Naive thymus-derived CD8-positive, alpha-beta T cell (primary cell): Measurements from ENCODE around the gene CYB5R3. TPM values are rescaled to one million over a fixed set of nuclear protein-coding genes. Genes with fewer than 3 reads are reported as not detected.

Experiments used
- ATAC-seq, 2 donors: fragments of 150-1000 bp; cut with Tn5 transposase in 1 of 2; sonication (Bioruptor Pico), chemical (Tn5 transposase) in 1 of 2; 1 replicate in 1 of 2; 2 replicates in 1 of 2; pipeline ENCODE4 v1.10.0; 2021; ENCODE audit warnings: mild to moderate bottlenecking in 2 of 2, moderate library complexity in 2 of 2
- POLR2A ChIA-PET: fragments of 350-600 bp; sonication (Branson Sonifier 250); formaldehyde crosslinking; loops from one replicate; lab custom pipeline; 2021; ENCODE audit warnings: antibody characterized with exemption; lab: Charles Lee
- DNase-seq, 10 donors: peaks; one replicate each; pipeline versions ENCODE4 v3.0.0 to v3.0.0-alpha.2; 2020 to 2022
- H3K27ac Mint-ChIP-seq, 10 donors: one replicate each; pipeline ENCODE4 v1.8.0; 2020 to 2022; ENCODE audit warnings: mild to moderate bottlenecking in 10 of 10, mixed read lengths in 10 of 10, moderate library complexity in 4 of 10, inconsistent platforms in 1 of 10
- H3K27me3 Mint-ChIP-seq, 5 donors: one replicate each; pipeline ENCODE4 v1.8.0; 2021 to 2022; ENCODE audit warnings: mixed read lengths in 5 of 5
- H3K36me3 Mint-ChIP-seq, 3 donors: one replicate each; pipeline ENCODE4 v1.8.0; 2020 to 2022; ENCODE audit warnings: mixed read lengths in 3 of 3, mild to moderate bottlenecking in 2 of 3, inconsistent platforms in 1 of 3
- H3K4me1 Mint-ChIP-seq, 4 donors: one replicate each; pipeline ENCODE4 v1.8.0; 2021 to 2022; ENCODE audit warnings: mixed read lengths in 4 of 4
- H3K4me3 Mint-ChIP-seq, 10 donors: one replicate each; pipeline ENCODE4 v1.8.0; 2020 to 2022; ENCODE audit warnings: mild to moderate bottlenecking in 10 of 10, mixed read lengths in 10 of 10, moderate library complexity in 6 of 10, inconsistent platforms in 1 of 10
- H3K9me3 Mint-ChIP-seq, 9 donors: one replicate each; pipeline ENCODE4 v1.8.0; 2020 to 2022; ENCODE audit warnings: mixed read lengths in 9 of 9, mild to moderate bottlenecking in 3 of 9, inconsistent platforms in 1 of 9, moderate library complexity in 1 of 9
- polyA plus RNA-seq, 3 donors: library from polyadenylated mRNA; unstranded; fragments of 300-500 nt; fragmentation: Illumina TruSeq; gene quantifications; one replicate each; pipeline ENCODE4 v1.2.3, GENCODE V29; 2021
- total RNA-seq, 8 experiments: library from RNA in 2 of 8; stranded (reverse) in 2 of 8; gene quantifications; one replicate each; pipeline ENCODE4 v1.2.3 and lab custom pipeline; 2021 to 2026

CYB5R3 gene
- total and polyA plus RNA-seq, 5 experiments from 2014 or later: 34.7 to 70.2 (median 37.1) TPM

GRCh38 chr22:42602470-42602869 is 46.7 kb downstream of the CYB5R3 start:
- Mint-ChIP-seq H3K27me3 (no peaks in the 10 kb centered on the region), H3K4me1 (peaks cover 17 to 52% (median 39%) of the 10 kb centered on the region in 4 donors), H3K4me3 (no peak overlapping the region), H3K27ac (peak overlapping the region in 5 of 10 donors; percentile 17 to 59 (median 35)), H3K9me3 (peaks cover 0 to 1% (median 0%) of the 10 kb centered on the region in 9 donors), H3K36me3 (peaks cover 4 to 84% (median 12%) of the 10 kb centered on the region in 3 donors)
- ATAC-seq: no peak
- no peak for DNase-seq
- POLR2A ChIA-PET: interaction anchor here (1.1 kb wide), 1 partner anchor 12 kb away, joined by 4 read pairs; the partner anchor contains the start of gene POLDIP3

- Mint-ChIP-seq H3K4me3 (no peak overlapping the region), H3K4me1 (peaks cover 17 to 52% (median 39%) of the 10 kb centered on the region in 4 donors), H3K36me3 (peaks cover 4 to 84% (median 14%) of the 10 kb centered on the region in 3 donors), H3K27ac (peak overlapping the region in 3 of 10 donors; percentile 11 to 81 (median 34)), H3K27me3 (no peaks in the 10 kb centered on the region), H3K9me3 (peaks cover 0 to 1% (median 0%) of the 10 kb centered on the region in 9 donors)
- ATAC-seq: no peak
- no peak for DNase-seq
- POLR2A ChIA-PET: interaction anchor here (1.1 kb wide), 1 partner anchor 12 kb away, joined by 4 read pairs; the partner anchor contains the start of gene POLDIP3
Observed at GRCh38 chr22:42601879-42602465, 47.2 kb downstream of the CYB5R3 start.

- no peak for DNase-seq
- Mint-ChIP-seq H3K27ac (no peak overlapping the region), H3K9me3 (no peaks in the 10 kb centered on the region), H3K36me3 (peaks cover 4 to 98% (median 21%) of the 10 kb centered on the region in 3 donors), H3K4me3 (no peak overlapping the region), H3K4me1 (peaks cover 3 to 10% (median 6%) of the 10 kb centered on the region in 4 donors), H3K27me3 (no peaks in the 10 kb centered on the region)
- no peak for ATAC-seq
- POLR2A ChIA-PET: interaction anchor here (1.7 kb wide), 1 partner anchor 17 kb away, joined by 7 read pairs; the partner anchor contains the start of gene POLDIP3
Observed at GRCh38 chr22:42596863-42597530, 52.2 kb downstream of the CYB5R3 start.

GRCh38 chr22:42596336-42596735 is 52.9 kb downstream of the CYB5R3 start:
- DNase-seq (no peak), ATAC-seq (no peak)
- H3K4me1 Mint-ChIP-seq: peaks cover 0 to 6% (median 3%) of the 10 kb centered on the region in 4 donors
- H3K36me3 Mint-ChIP-seq: peaks cover 0 to 98% (median 21%) of the 10 kb centered on the region in 3 donors
- peak overlapping the region in 2 of 10 donors; percentile 3 to 43 for H3K27ac Mint-ChIP-seq
- H3K9me3 Mint-ChIP-seq: no peaks in the 10 kb centered on the region
- H3K4me3 Mint-ChIP-seq: no peak overlapping the region
- H3K27me3 Mint-ChIP-seq: no peaks in the 10 kb centered on the region
- POLR2A ChIA-PET: interaction anchor here (1.7 kb wide), 1 partner anchor 18 kb away, joined by 7 read pairs; the partner anchor contains the start of gene POLDIP3

GRCh38 chr22:42595434-42595833 is 53.8 kb downstream of the CYB5R3 start:
- DNase-seq: no peak
- Mint-ChIP-seq H3K9me3 (no peaks in the 10 kb centered on the region), H3K4me1 (peaks cover 0 to 6% (median 3%) of the 10 kb centered on the region in 4 donors), H3K36me3 (peaks cover 0 to 98% (median 21%) of the 10 kb centered on the region in 3 donors), H3K27ac (peak overlapping the region in 2 of 10 donors; percentile 41 to 80), H3K4me3 (no peak overlapping the region), H3K27me3 (no peaks in the 10 kb centered on the region)
- no peak for ATAC-seq
- POLR2A ChIA-PET: interaction anchor here (0.5 to 1.7 kb wide), 2 partner anchors 19 to 90 kb away, joined by 7 read pairs; partner anchors contain the start of gene POLDIP3

GRCh38 chr22:42591987-42592386 is 57.2 kb downstream of the CYB5R3 start:
- Mint-ChIP-seq H3K36me3 (peaks cover 0 to 95% (median 14%) of the 10 kb centered on the region in 3 donors), H3K9me3 (no peaks in the 10 kb centered on the region), H3K4me1 (peaks cover 0 to 5% (median 3%) of the 10 kb centered on the region in 4 donors), H3K27me3 (no peaks in the 10 kb centered on the region), H3K4me3 (no peak overlapping the region), H3K27ac (peak overlapping the region in 1 of 10 donors; percentile 50)
- POLR2A ChIA-PET: interaction anchor here (1.0 kb wide), 1 partner anchor 23 kb away, joined by 3 read pairs; the partner anchor contains the start of gene POLDIP3
- ATAC-seq (no peak), DNase-seq (no peak)

- no peak overlapping the region for H3K4me3 Mint-ChIP-seq
- no peaks in the 10 kb centered on the region for H3K27me3 Mint-ChIP-seq
- DNase-seq: no peak
- H3K4me1 Mint-ChIP-seq: peaks cover 0 to 6% (median 5%) of the 10 kb centered on the region in 4 donors
- POLR2A ChIA-PET: interaction anchor here (0.7 kb wide), 1 partner anchor 29 kb away, joined by 3 read pairs; no protein-coding TSS in a partner anchor
- H3K27ac Mint-ChIP-seq: peak overlapping the region in 1 of 10 donors; percentile 55
- H3K9me3 Mint-ChIP-seq: no peaks in the 10 kb centered on the region
- ATAC-seq: no peak
- peaks cover 0 to 84% (median 16%) of the 10 kb centered on the region in 3 donors for H3K36me3 Mint-ChIP-seq
Observed at GRCh38 chr22:42587588-42588175, 61.5 kb downstream of the CYB5R3 start.

GRCh38 chr22:42586381-42586780 is 62.8 kb downstream of the CYB5R3 start:
- Mint-ChIP-seq H3K36me3 (peaks cover 0 to 71% (median 14%) of the 10 kb centered on the region in 3 donors), H3K9me3 (no peaks in the 10 kb centered on the region), H3K27me3 (no peaks in the 10 kb centered on the region), H3K27ac (peak overlapping the region in 2 of 10 donors; percentile 4 to 57), H3K4me1 (peaks cover 5 to 14% (median 11%) of the 10 kb centered on the region in 4 donors), H3K4me3 (no peak overlapping the region)
- POLR2A ChIA-PET: no interaction called here
- DNase-seq (no peak), ATAC-seq (no peak)

- H3K36me3 Mint-ChIP-seq: peaks cover 0 to 59% (median 14%) of the 10 kb centered on the region in 3 donors
Observed at GRCh38 chr22:42585096-42585495, 64.1 kb downstream of the CYB5R3 start.

GRCh38 chr22:42584364-42584940 is 64.7 kb downstream of the CYB5R3 start:
- POLR2A ChIA-PET: no interaction called here
- peak overlapping the region in 2 of 10 donors; percentile 55 to 69 for H3K27ac Mint-ChIP-seq
- H3K4me3 Mint-ChIP-seq: peak overlapping the region in 2 of 10 donors; percentile 4 to 41
- H3K9me3 Mint-ChIP-seq: no peaks in the 10 kb centered on the region
- ATAC-seq (no peak), DNase-seq (no peak)
- no peaks in the 10 kb centered on the region for H3K27me3 Mint-ChIP-seq
- H3K4me1 Mint-ChIP-seq: peaks cover 10 to 18% (median 16%) of the 10 kb centered on the region in 4 donors
- peaks cover 0 to 57% (median 14%) of the 10 kb centered on the region in 3 donors for H3K36me3 Mint-ChIP-seq

More at GRCh38 chr22:42585096-42585495, 64.1 kb downstream of the CYB5R3 start:
- H3K4me1 Mint-ChIP-seq: peaks cover 10 to 18% (median 17%) of the 10 kb centered on the region in 4 donors
- H3K27me3 Mint-ChIP-seq: no peaks in the 10 kb centered on the region
- peak overlapping the region in 1 of 10 donors; percentile 56 for H3K4me3 Mint-ChIP-seq
- peak overlapping the region in 3 of 10 donors; percentile 18 to 37 (median 35) for H3K27ac Mint-ChIP-seq
- POLR2A ChIA-PET: no interaction called here
- no peaks in the 10 kb centered on the region for H3K9me3 Mint-ChIP-seq
- DNase-seq (no peak), ATAC-seq (no peak)

- no peaks in the 10 kb centered on the region for H3K27me3 Mint-ChIP-seq
- no peaks in the 10 kb centered on the region for H3K9me3 Mint-ChIP-seq
- peak overlapping the region in 5 of 10 donors; percentile 84 to 98 (median 88) for H3K4me3 Mint-ChIP-seq
- peaks cover 0 to 55% (median 16%) of the 10 kb centered on the region in 3 donors for H3K36me3 Mint-ChIP-seq
- DNase-seq (no peak), ATAC-seq (no peak)
- H3K4me1 Mint-ChIP-seq: peaks cover 10 to 18% (median 16%) of the 10 kb centered on the region in 4 donors
- POLR2A ChIA-PET: interaction anchor here (1.1 kb wide), 1 partner anchor 66 kb away, joined by 3 read pairs; no protein-coding TSS in a partner anchor
- H3K27ac Mint-ChIP-seq: peak overlapping the region in 3 of 10 donors; percentile 13 to 76 (median 73)
Observed at GRCh38 chr22:42582987-42583386, 66.2 kb downstream of the CYB5R3 start.
